GM12874 (cell line): Measurements from ENCODE around the gene CELF3.

Source experiments
- TF ChIP-seq, protein P1 (sequence below): IDR thresholded peaks from 2 replicates; pipeline ENCODE4 v1.5.1; 2011; ENCODE audit warnings: low read depth, mild to moderate bottlenecking, control low read depth, low read length, moderate library complexity; ENCODE audit not compliant: insufficient read depth

The CELF3 gene

DNA sequence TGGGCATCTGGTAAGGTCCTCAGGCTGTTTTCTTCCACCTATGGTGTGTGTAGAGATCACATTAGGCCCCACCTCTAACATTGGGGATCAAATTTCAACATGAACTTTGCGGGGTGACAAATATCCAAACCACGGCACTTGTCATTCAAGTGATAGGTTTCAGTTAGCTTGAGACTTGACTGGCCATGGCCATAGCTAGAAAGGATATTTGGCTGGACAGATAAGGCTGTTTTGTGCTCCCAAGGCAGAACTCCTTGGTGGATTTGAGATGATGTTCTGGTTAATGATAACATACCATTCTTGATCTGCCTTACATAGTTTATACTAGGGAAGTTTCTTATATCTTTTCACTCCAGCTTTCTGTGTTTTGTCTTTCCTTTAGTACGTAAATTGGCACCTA is 48.5 kb downstream of the CELF3 start:
- TF ChIP-seq, protein P1, sequence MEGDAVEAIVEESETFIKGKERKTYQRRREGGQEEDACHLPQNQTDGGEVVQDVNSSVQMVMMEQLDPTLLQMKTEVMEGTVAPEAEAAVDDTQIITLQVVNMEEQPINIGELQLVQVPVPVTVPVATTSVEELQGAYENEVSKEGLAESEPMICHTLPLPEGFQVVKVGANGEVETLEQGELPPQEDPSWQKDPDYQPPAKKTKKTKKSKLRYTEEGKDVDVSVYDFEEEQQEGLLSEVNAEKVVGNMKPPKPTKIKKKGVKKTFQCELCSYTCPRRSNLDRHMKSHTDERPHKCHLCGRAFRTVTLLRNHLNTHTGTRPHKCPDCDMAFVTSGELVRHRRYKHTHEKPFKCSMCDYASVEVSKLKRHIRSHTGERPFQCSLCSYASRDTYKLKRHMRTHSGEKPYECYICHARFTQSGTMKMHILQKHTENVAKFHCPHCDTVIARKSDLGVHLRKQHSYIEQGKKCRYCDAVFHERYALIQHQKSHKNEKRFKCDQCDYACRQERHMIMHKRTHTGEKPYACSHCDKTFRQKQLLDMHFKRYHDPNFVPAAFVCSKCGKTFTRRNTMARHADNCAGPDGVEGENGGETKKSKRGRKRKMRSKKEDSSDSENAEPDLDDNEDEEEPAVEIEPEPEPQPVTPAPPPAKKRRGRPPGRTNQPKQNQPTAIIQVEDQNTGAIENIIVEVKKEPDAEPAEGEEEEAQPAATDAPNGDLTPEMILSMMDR: no peak

DNA sequence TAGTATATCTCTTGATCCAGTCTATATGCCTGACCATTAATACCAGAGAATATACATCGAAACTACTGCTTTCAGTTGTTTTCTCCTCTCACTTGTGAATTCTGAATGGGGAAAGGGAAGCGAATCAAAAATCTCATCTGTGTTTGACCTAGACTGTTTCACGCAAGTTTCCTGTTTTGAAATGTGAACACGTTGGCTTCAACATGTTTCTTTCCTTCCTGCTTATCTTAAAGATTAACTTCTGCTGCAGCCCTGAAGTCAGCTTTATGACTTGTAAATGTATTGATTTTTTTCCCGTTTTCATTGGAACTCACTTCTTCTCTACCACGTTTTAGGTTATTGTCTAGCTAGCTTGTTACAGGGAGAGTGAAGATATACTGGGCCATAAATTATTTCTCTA is 54.9 kb downstream of the CELF3 start:
- TF ChIP-seq, protein P1: no peak

DNA sequence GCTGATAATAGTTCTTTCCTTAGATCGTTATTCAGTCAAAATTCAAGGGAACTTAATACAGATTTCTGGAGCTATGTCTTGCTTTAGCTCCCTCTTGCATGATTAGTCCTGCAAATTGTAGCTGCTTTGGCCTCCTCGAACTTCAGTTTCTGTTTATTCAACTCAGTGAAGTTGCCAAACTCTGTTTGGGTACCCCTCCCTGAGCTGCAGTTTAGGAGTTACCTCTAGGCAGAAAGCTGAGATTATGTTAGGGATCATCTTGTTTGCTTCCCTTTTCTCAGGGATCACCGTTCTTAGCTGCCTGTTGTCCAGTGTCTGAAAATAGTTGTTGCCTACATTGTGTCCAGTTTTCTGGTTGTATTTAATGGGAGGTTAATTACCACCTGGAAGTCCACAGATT is 61.2 kb downstream of the CELF3 start:
- TF ChIP-seq, protein P1: no peak

DNA sequence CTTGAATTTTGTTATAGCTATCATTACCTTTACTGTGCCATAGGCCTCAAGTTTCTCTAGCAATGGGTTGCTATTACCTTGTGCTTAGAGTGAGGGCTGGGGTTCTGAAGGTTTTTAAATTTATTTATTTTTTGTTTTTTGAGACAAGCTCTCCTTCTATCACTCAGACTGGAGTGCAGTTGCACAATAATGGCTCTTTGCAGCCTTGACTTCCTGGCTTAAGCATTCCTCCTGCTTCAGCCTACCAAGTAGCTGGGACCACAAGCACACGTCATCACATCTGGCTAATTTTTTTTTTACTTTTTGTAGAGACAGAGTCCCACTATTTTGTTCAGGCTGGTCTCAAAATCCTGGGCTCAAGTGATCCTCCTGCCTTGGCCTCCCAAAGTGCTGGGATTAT is 63.2 kb downstream of the CELF3 start:
- TF ChIP-seq, protein P1: no peak
